ENCODE results near the gene TWF2. TPM values are rescaled to one million over a fixed set of nuclear protein-coding genes. Genes with fewer than 3 reads are reported as not detected.

Gene TWF2
- polyA plus RNA-seq, 1 donor from 2014 or later, result 61.7 TPM

- Histone ChIP-seq H4K20me1 (ENCODE audit: insufficient read depth) (peaks cover 4% of the 10 kb centered on the region), H2AFZ (ENCODE audit: low read depth, low read length) (no peak overlapping the region), H3K4me2 (ENCODE audit: low read length) (no peak overlapping the region), H3K36me3 (ENCODE audit: insufficient read depth, low read length) (no peaks in the 10 kb centered on the region), H3K79me2 (replicated peaks; ENCODE audit: insufficient read depth, low read length) (no peaks in the 10 kb centered on the region), H3K4me3 (ENCODE audit: low read length) (no peak overlapping the region), H3K9me2 (ENCODE audit: insufficient read depth, low read length) (no peaks in the 10 kb centered on the region), H3K9me3 (ENCODE audit: low read length) (no peaks in the 10 kb centered on the region), H3K27me3 (ENCODE audit: insufficient read depth, low read depth, low read length) (peaks cover 21% of the 10 kb centered on the region), H3K27ac (ENCODE audit: low read length) (no peak overlapping the region), H3K9ac (ENCODE audit: low read length) (no peak overlapping the region), H3F3A (ENCODE audit: insufficient read depth, low read length, poor library complexity, severe bottlenecking) (no peaks in the 10 kb centered on the region)
- TF ChIP-seq TAF1 (IDR thresholded peaks at IDR 0.05; ENCODE audit: low read depth) (no peak), MXI1 (conservative IDR thresholded peaks at IDR 0.05; ENCODE audit: poor library complexity, severe bottlenecking) (no peak), CTCF (IDR thresholded peaks at IDR 0.05; ENCODE audit: poor library complexity, severe bottlenecking) (no peak), REST (IDR thresholded peaks at IDR 0.05; ENCODE audit: borderline replicate concordance) (no peak), RAD21 (conservative IDR thresholded peaks at IDR 0.05) (no peak), SMC3 (conservative IDR thresholded peaks at IDR 0.05; ENCODE audit: poor library complexity) (no peak), EP300 (conservative IDR thresholded peaks at IDR 0.05; ENCODE audit: poor library complexity, severe bottlenecking) (no peak), POLR2AphosphoS5 (IDR thresholded peaks at IDR 0.05) (no peak)
Observed at GRCh38 chr3:52249683-52250082, 10.7 kb upstream of the TWF2 start.

GRCh38 chr3:52248816-52249547 is 10.0 kb upstream of the TWF2 start:
- Histone ChIP-seq H3K9ac (ENCODE audit: low read length) (no peak overlapping the region), H3K9me3 (ENCODE audit: low read length) (no peaks in the 10 kb centered on the region), H3K27me3 (ENCODE audit: insufficient read depth, low read depth, low read length) (peaks cover 28% of the 10 kb centered on the region), H3K4me2 (ENCODE audit: low read length) (no peak overlapping the region), H3K36me3 (ENCODE audit: insufficient read depth, low read length) (no peaks in the 10 kb centered on the region), H4K20me1 (ENCODE audit: insufficient read depth) (peaks cover 4% of the 10 kb centered on the region), H3K27ac (ENCODE audit: low read length) (no peak overlapping the region), H3F3A (ENCODE audit: insufficient read depth, low read length, poor library complexity, severe bottlenecking) (no peaks in the 10 kb centered on the region), H3K4me3 (ENCODE audit: low read length) (no peak overlapping the region), H3K9me2 (ENCODE audit: insufficient read depth, low read length) (no peaks in the 10 kb centered on the region), H2AFZ (ENCODE audit: low read depth, low read length) (no peak overlapping the region), H3K79me2 (replicated peaks; ENCODE audit: insufficient read depth, low read length) (no peaks in the 10 kb centered on the region)
- no peak for TF ChIP-seq CTCF (IDR thresholded peaks at IDR 0.05; ENCODE audit: poor library complexity, severe bottlenecking)
- TF ChIP-seq SMC3 (conservative IDR thresholded peaks at IDR 0.05; ENCODE audit: poor library complexity), result no peak
- TF ChIP-seq REST (IDR thresholded peaks at IDR 0.05; ENCODE audit: borderline replicate concordance), result no peak
- TF ChIP-seq POLR2AphosphoS5 (IDR thresholded peaks at IDR 0.05), result no peak
- no peak for TF ChIP-seq TAF1 (IDR thresholded peaks at IDR 0.05; ENCODE audit: low read depth)
- no peak for TF ChIP-seq MXI1 (conservative IDR thresholded peaks at IDR 0.05; ENCODE audit: poor library complexity, severe bottlenecking)
- no peak for TF ChIP-seq EP300 (conservative IDR thresholded peaks at IDR 0.05; ENCODE audit: poor library complexity, severe bottlenecking)
- TF ChIP-seq RAD21 (conservative IDR thresholded peaks at IDR 0.05), result no peak
- no peak for TF ChIP-seq EZH2 (IDR thresholded peaks at IDR 0.05; ENCODE audit: borderline replicate concordance, insufficient read depth, low read length, poor library complexity, severe bottlenecking)

Measured in neural cell (in vitro differentiated cells).